ENCODE data around the gene THADA. TPM values are rescaled to one million over a fixed set of nuclear protein-coding genes. Genes with fewer than 3 reads are reported as not detected.
A peak's percentile ranks its signal among the peaks of the same experiment; 100 is the strongest.

The THADA gene
- total and polyA plus RNA-seq, 12 donors, result 7.5 to 18.0 (median 15.2) TPM

GRCh38 chr2:43333656-43334144 is 262.1 kb downstream of the THADA start:
- peak; percentile 28 to 74 (median 67) for ATAC-seq
- peak in 1 of 2 donors; percentile 64 for DNase-seq
- Histone ChIP-seq H3K27ac (peak overlapping the region; percentile 57 to 90 (median 86)), H3K4me3 (peak overlapping the region in 3 of 10 donors; percentile 19 to 23 (median 23)), H3K36me3 (no peaks in the 10 kb centered on the region), H3K27me3 (no peaks in the 10 kb centered on the region), H3K4me1 (peaks cover 13 to 72% (median 55%) of the 10 kb centered on the region in 9 donors), H3K9me3 (no peaks in the 10 kb centered on the region)
- intact Hi-C loops (cut with DNase I), result loop anchor here in 6 of 10 donors (5.0 to 10.0 kb wide), 8 partner anchors 61 to 109 kb away; partner anchors contain the start of gene ZFP36L2 (in 3 of the 6)
- WGBS, 2 donors, result 0 to 2% methylated on average over 2 of the region's 2 CpGs
- TF ChIP-seq CTCF (IDR thresholded peaks at IDR 0.05), result no peak

GRCh38 chr2:43333101-43333655 is 262.7 kb downstream of the THADA start:
- Histone ChIP-seq H3K9me3 (no peaks in the 10 kb centered on the region), H3K27me3 (no peaks in the 10 kb centered on the region), H3K4me3 (peak overlapping the region in 4 of 10 donors; percentile 18 to 23 (median 21)), H3K36me3 (no peaks in the 10 kb centered on the region), H3K4me1 (peaks cover 13 to 78% (median 61%) of the 10 kb centered on the region in 9 donors), H3K27ac (peak overlapping the region; percentile 57 to 90 (median 86))
- TF ChIP-seq CTCF (IDR thresholded peaks at IDR 0.05), result no peak
- ATAC-seq (no peak), DNase-seq (no peak)
- intact Hi-C loops (cut with DNase I), result loop anchor here in 6 of 10 donors (5.0 to 10.0 kb wide), 8 partner anchors 62 to 108 kb away; partner anchors contain the start of gene ZFP36L2 (in 3 of the 6)
- WGBS, 2 donors, result 6% methylated on average over 6 of the region's 6 CpGs

- no peak for DNase-seq
- H3K4me1 ChIP-seq, result peaks cover 13 to 83% (median 66%) of the 10 kb centered on the region in 9 donors
- H3K27ac ChIP-seq, result peak overlapping the region; percentile 57 to 90 (median 86)
- H3K4me3 ChIP-seq, result no peak overlapping the region
- ATAC-seq, result peak in 7 of 8 donors; percentile 17 to 61 (median 52)
- no peaks in the 10 kb centered on the region for H3K9me3 ChIP-seq
- intact Hi-C loops (cut with DNase I), result loop anchor here in 6 of 10 donors (5.0 to 10.0 kb wide), 8 partner anchors 62 to 108 kb away; partner anchors contain the start of gene ZFP36L2 (in 3 of the 6)
- H3K27me3 ChIP-seq, result no peaks in the 10 kb centered on the region
- 28 to 42% methylated on average over 5 of the region's 5 CpGs for WGBS, 2 donors
- no peak for TF ChIP-seq CTCF (IDR thresholded peaks at IDR 0.05)
- no peaks in the 10 kb centered on the region for H3K36me3 ChIP-seq
These were observed 263.2 kb downstream of the THADA start for GRCh38 chr2:43332653-43333052.

GRCh38 chr2:43331422-43331821 is 264.4 kb downstream of the THADA start:
- peak overlapping the region in 8 of 10 donors; percentile 63 to 90 (median 86) for H3K27ac ChIP-seq
- no peaks in the 10 kb centered on the region for H3K27me3 ChIP-seq
- DNase-seq, result peak in 1 of 2 donors; percentile 66
- intact Hi-C loops (cut with DNase I), result loop anchor here in 6 of 10 donors (5.0 to 10.0 kb wide), 8 partner anchors 63 to 107 kb away; partner anchors contain the start of gene ZFP36L2 (in 3 of the 6)
- H3K36me3 ChIP-seq, result no peaks in the 10 kb centered on the region
- H3K9me3 ChIP-seq, result no peaks in the 10 kb centered on the region
- TF ChIP-seq CTCF (IDR thresholded peaks at IDR 0.05), result no peak
- 45 to 52% methylated on average over 1 of the region's 1 CpG for WGBS, 2 donors
- peaks cover 13 to 83% (median 64%) of the 10 kb centered on the region in 9 donors for H3K4me1 ChIP-seq
- H3K4me3 ChIP-seq, result no peak overlapping the region
- ATAC-seq, result peak; percentile 56 to 82 (median 72)

Measured in heart right ventricle (tissue), 16 donors.